ENCODE measurements around the gene JHY.

The JHY gene

DNA sequence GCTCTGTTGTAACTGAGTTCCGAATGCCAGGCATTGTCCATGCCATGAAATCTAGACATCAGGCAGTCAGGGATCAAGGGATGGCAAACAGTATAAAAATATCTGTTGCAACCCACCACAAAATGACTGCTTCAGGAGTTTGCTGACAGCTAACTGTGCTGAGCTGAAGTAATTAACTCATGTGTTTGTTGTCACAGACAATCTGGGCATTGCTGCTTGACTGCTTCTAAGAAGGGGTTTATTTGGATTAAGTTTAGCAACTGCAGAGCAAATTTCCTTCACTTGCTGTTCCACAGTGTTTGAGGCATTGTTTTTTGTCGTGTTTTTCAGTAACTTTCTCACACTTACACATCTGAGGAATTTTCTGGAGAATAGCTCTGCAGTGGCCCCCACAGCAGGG is 68.7 kb downstream of the JHY start:
- TF ChIP-seq CTCF (IDR thresholded peaks at IDR 0.05; ENCODE audit: control insufficient read depth, insufficient read depth, low read depth, low read length, missing control alignments), result no peak
- DNase-seq (ENCODE audit: low read depth), result no peak
- H3K4me3 ChIP-seq (ENCODE audit: control insufficient read depth, low read depth, low read length), result no peak overlapping the region

DNA sequence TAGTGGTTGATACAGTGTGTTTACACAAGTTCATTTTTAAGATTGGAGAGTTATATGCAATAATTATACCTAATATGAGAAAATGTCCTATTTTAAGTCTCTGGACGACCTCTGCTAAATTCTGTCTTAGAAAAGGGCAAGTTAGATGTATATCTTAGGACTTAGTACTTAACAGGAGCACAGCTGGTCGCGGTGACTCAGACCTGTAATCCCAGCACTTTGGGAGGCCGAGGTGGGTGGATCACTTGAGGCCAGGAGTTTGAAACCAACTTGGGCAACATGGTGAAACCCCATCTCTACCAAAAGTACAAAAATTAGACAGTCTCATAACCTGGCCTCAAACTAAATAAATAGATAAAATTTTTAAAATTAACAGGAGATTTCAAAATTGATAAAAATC is 71.9 kb downstream of the JHY start:
- no peak overlapping the region for H3K4me3 ChIP-seq (ENCODE audit: control insufficient read depth, low read depth, low read length)
- TF ChIP-seq CTCF (IDR thresholded peaks at IDR 0.05; ENCODE audit: control insufficient read depth, insufficient read depth, low read depth, low read length, missing control alignments), result no peak
- no peak for DNase-seq (ENCODE audit: low read depth)

DNA sequence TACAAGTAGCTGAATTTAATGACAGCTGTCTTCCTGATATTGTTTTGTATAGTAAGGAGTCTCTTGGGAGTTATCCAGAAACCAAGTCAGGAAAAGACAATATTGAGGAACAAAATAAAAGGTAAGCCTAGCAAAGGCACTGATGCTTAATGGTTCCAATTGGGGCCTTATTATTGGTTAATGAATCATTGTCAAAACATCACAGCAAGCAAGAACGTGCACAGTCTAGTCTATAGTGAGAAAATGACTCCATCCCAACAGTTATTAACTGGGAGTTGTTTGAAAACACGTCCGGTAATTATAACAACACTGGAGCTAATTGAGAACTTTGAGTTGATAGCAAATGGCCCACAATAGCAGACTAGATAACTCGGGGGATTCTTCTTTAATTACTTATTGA is 81.4 kb downstream of the JHY start:
- no peak for DNase-seq (ENCODE audit: low read depth)
- TF ChIP-seq CTCF (IDR thresholded peaks at IDR 0.05; ENCODE audit: control insufficient read depth, insufficient read depth, low read depth, low read length, missing control alignments), result no peak
- no peak overlapping the region for H3K4me3 ChIP-seq (ENCODE audit: control insufficient read depth, low read depth, low read length)

DNA sequence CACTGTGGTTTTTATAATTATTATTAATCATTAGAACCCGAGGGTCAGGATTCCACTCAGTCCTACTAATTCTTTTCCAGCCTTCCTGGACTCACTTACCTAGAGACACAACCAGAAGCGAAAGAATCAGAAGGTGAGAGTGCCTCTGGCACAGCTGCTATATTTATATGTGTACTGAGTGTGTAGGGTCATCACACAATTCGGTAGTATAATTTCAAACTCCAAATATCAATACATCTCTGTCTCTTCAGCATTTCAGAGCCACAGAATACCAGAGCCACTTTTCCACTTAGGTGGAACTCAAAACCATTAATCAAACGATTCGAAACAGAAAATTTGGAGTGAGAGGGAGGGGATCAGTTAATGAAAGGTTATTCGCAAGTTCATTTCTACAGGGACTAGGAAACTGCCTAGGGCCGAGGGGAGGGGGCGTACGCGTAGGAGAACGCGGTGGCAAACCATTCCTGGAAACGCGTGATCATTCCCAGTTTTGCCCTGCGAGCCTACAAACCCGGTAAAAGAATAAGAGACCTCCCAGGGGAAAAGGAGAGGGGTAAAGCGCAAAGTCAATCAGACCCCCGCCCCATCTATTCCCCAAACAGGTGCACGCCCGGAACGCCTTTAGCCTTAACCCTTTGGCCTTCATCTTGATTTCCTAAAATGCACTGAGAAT is 93.6 kb downstream of the JHY start:
- no peak for DNase-seq (ENCODE audit: low read depth)
- H3K4me3 ChIP-seq (ENCODE audit: control insufficient read depth, low read depth, low read length), result no peak overlapping the region
- TF ChIP-seq CTCF (IDR thresholded peaks at IDR 0.05; ENCODE audit: control insufficient read depth, insufficient read depth, low read depth, low read length, missing control alignments), result no peak

DNA sequence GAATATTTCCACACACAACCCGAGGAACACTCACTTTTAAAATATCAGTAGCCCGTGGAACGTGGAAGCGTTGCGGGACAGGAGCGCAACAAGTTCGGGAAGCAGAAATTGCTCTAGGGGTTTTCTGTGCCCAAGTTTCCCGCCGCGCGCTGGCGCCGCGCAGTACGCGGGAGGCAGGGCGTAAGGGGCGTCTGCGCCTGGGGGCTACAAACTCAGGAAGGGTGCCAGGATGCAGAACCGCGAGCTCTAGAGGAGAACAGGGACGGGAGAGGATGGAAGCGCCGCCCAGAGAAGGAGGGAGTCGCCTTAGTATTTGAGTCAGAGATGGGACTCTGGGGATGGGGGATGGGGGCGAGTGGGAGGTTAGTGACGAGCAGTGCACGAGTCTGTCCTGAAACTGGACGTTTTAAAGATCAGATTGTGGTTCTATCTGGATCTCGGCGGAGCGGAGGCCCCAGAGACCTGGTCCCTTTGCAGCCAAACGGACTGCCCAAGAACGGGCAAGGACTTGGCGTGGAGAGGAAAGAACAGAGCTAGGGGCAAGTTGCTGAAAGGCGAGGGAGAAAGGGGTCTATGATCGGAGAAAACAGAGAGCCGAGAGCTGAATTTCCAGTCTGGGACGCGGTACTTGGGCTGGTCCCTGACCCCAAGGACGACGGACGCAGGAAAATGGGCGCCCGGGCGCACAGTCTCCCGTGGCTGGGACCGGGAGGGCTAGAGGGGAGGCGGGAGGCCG is 94.3 kb downstream of the JHY start:
- no peak for TF ChIP-seq CTCF (IDR thresholded peaks at IDR 0.05; ENCODE audit: control insufficient read depth, insufficient read depth, low read depth, low read length, missing control alignments)
- no peak overlapping the region for H3K4me3 ChIP-seq (ENCODE audit: control insufficient read depth, low read depth, low read length)
- no peak for DNase-seq (ENCODE audit: low read depth)

DNA sequence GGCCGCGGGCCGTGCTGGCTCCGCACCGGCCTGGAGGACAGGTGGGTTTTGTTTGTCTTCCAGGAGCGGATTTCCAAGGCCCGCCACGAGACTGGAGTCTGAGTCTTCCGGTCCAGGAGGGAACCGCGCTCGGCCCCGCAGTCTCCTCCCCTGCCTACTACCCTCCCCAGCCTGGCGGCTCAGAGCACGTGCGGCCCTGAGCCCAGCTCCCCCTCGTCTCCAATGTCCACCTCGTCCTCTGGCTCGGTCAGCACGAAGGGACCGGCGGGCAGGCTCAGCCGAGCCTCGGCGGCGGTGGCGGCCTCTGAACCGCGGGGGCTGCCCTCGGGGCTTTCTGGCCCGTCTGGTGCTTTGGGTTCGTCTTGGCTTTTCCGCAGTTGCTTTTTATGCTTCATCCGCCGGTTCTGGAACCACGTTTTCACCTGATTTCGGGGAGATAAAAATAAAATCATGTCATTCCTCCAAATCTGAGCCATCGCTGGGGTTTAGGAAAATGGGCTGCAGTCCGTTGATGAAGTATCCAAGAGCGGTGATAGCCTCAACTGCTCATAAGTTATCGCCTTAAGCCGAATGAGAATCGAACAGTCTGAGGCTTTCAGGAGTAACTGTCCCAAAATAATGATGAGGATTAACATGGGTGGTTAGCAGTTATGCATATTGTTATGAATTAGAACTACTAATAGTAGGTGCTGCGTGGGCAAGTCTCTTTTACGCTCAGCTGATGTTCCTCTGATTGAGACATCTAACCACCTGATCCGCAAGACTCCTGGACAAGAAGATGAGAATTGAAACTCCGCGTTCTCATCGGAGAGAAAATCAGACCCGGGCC is 95.1 kb downstream of the JHY start:
- no peak for DNase-seq (ENCODE audit: low read depth)

More for the DNA sequence above, 95.1 kb downstream of the JHY start:
- H3K4me3 ChIP-seq (ENCODE audit: control insufficient read depth, low read depth, low read length), result no peak overlapping the region
- no peak for TF ChIP-seq CTCF (IDR thresholded peaks at IDR 0.05; ENCODE audit: control insufficient read depth, insufficient read depth, low read depth, low read length, missing control alignments)

Data from AG09309 (cell line).